ENCODE data around the gene STIMATE. TPM values are rescaled to one million over a fixed set of nuclear protein-coding genes. Genes with fewer than 3 reads are reported as not detected.

The STIMATE gene
- polyA plus RNA-seq, 1 of the 3 experiments (the other 2 are of a cell fraction), result 9.3 TPM

- Histone ChIP-seq H3K4me3 (ENCODE audit: low read depth in 2 of 2, low read length in 1 of 2) (no peak overlapping the region), H3K79me2 (ENCODE audit: insufficient read depth) (no peaks in the 10 kb centered on the region), H3K4me2 (no peak overlapping the region), H3K9me3 (no peaks in the 10 kb centered on the region), H3K27me3 (ENCODE audit: insufficient read depth) (no peaks in the 10 kb centered on the region), H3K9ac (no peak overlapping the region), H2AFZ (ENCODE audit: low read depth) (no peak overlapping the region), H3K4me1 (ENCODE audit: control insufficient read depth in 1 of 2, insufficient read depth in 2 of 2, low read depth in 1 of 2, low read length in 1 of 2) (peaks cover 0 to 2% of the 10 kb centered on the region in 2 experiments; a peak in 2 of 4 replicates), H3K9me2 (no peaks in the 10 kb centered on the region), H3K27ac (ENCODE audit: low read depth in 2 of 2, low read length in 1 of 2) (no peak overlapping the region), H3K36me3 (replicated peaks in 1 of 2; ENCODE audit: control insufficient read depth in 1 of 2, insufficient read depth in 2 of 2, low read length in 1 of 2) (no peaks in the 10 kb centered on the region), H4K20me1 (ENCODE audit: insufficient read depth) (no peaks in the 10 kb centered on the region), H3F3A (replicated peaks; ENCODE audit: insufficient read depth) (no peaks in the 10 kb centered on the region)
- ChIA-PET POLR2A (no interaction called here), CTCF (interaction anchor here (0.6 to 1.6 kb wide), 14 partner anchors 11 to 176 kb away, joined by 3 to 4 read pairs (median 3); partner anchors contain the start of gene SFMBT1)
- DNase-seq, result no peak
- WGBS (ENCODE audit: low lambda C conversion rate), result 82% methylated on average over 2 of the region's 2 CpGs
- TF ChIP-seq IRF3 (IDR thresholded peaks at IDR 0.05; ENCODE audit: low read depth, low read length) (no peak), FOXJ3 (CRISPR knock-in tag; IDR thresholded peaks at IDR 0.05) (no peak), CTCF (IDR thresholded peaks at IDR 0.05) (peak; percentile 31), EZH2phosphoT487 (IDR thresholded peaks at IDR 0.05; ENCODE audit: borderline replicate concordance, low read depth) (no peak)
These were observed 34.5 kb upstream of the STIMATE start for GRCh38 chr3:52931889-52932288.

GRCh38 chr3:52931328-52931727 lies 34.0 kb upstream of the STIMATE start:
- Histone ChIP-seq H4K20me1 (ENCODE audit: insufficient read depth) (no peaks in the 10 kb centered on the region), H3K79me2 (ENCODE audit: insufficient read depth) (no peaks in the 10 kb centered on the region), H3K9me2 (no peaks in the 10 kb centered on the region), H3K36me3 (replicated peaks in 1 of 2; ENCODE audit: control insufficient read depth in 1 of 2, insufficient read depth in 2 of 2, low read length in 1 of 2) (no peaks in the 10 kb centered on the region), H3K4me1 (ENCODE audit: control insufficient read depth in 1 of 2, insufficient read depth in 2 of 2, low read depth in 1 of 2, low read length in 1 of 2) (peaks cover 0 to 2% of the 10 kb centered on the region in 2 experiments; a peak in 2 of 4 replicates), H3K27ac (ENCODE audit: low read depth in 2 of 2, low read length in 1 of 2) (no peak overlapping the region), H3K9me3 (no peaks in the 10 kb centered on the region), H3K4me2 (no peak overlapping the region), H3K9ac (no peak overlapping the region), H2AFZ (ENCODE audit: low read depth) (no peak overlapping the region), H3K27me3 (ENCODE audit: insufficient read depth) (no peaks in the 10 kb centered on the region), H3F3A (replicated peaks; ENCODE audit: insufficient read depth) (no peaks in the 10 kb centered on the region), H3K4me3 (ENCODE audit: low read depth in 2 of 2, low read length in 1 of 2) (no peak overlapping the region)
- no peak for TF ChIP-seq MXI1 (IDR thresholded peaks at IDR 0.05; ENCODE audit: low read depth, low read length)
- no peak for TF ChIP-seq EZH2phosphoT487 (IDR thresholded peaks at IDR 0.05; ENCODE audit: borderline replicate concordance, low read depth)
- TF ChIP-seq ELF1 (IDR thresholded peaks at IDR 0.05), result no peak
- TF ChIP-seq TAF1 (IDR thresholded peaks at IDR 0.05; ENCODE audit: borderline replicate concordance, low read depth, low read length), result no peak
- no peak for TF ChIP-seq IRF3 (IDR thresholded peaks at IDR 0.05; ENCODE audit: low read depth, low read length)
- no peak for TF ChIP-seq NFIC (IDR thresholded peaks at IDR 0.05; ENCODE audit: borderline replicate concordance)
- TF ChIP-seq PBX3 (IDR thresholded peaks at IDR 0.05), result no peak
- no peak for TF ChIP-seq POLR2AphosphoS5 (IDR thresholded peaks at IDR 0.05; ENCODE audit: low read depth, low read length)
- no peak for TF ChIP-seq MEF2A (IDR thresholded peaks at IDR 0.05; ENCODE audit: borderline replicate concordance, low read depth)
- TF ChIP-seq USF1 (IDR thresholded peaks at IDR 0.05; ENCODE audit: borderline replicate concordance, low read depth), result no peak
- no peak for TF ChIP-seq RCOR1 (IDR thresholded peaks at IDR 0.05; ENCODE audit: low read length)
- no peak for TF ChIP-seq MAX (IDR thresholded peaks at IDR 0.05; ENCODE audit: low read depth)
- no peak for TF ChIP-seq YY1 (IDR thresholded peaks at IDR 0.05; ENCODE audit: low read depth)
- no peak for TF ChIP-seq FOXJ3 (CRISPR knock-in tag; IDR thresholded peaks at IDR 0.05)
- TF ChIP-seq SMC3 (IDR thresholded peaks at IDR 0.05; ENCODE audit: low read depth, low read length), result no peak
- no peak for TF ChIP-seq FOXM1 (IDR thresholded peaks at IDR 0.05; ENCODE audit: low read depth)
- no peak for TF ChIP-seq CHD2 (IDR thresholded peaks at IDR 0.05; ENCODE audit: low read length, partially characterized antibody)
- WGBS (ENCODE audit: low lambda C conversion rate), result 84% methylated on average over 6 of the region's 6 CpGs
- CTCF ChIA-PET, result interaction anchor here (0.8 to 1.4 kb wide), 8 partner anchors 11 to 141 kb away, joined by 3 to 4 read pairs (median 3); partner anchors contain the start of gene SFMBT1
- POLR2A ChIA-PET, result interaction anchor here (0.6 kb wide), 1 partner anchor 11 kb away, joined by 3 read pairs; no protein-coding TSS in a partner anchor
- DNase-seq, result no peak
